D341Med (cell line): ENCODE measurements around the gene FOXRED2.
"Not testable (repeated sequence)": the region's sequence is repeated elsewhere in the genome, so short reads cannot be mapped to it uniquely, and the experiment has no call there.

Experiments
- DNase-seq: peaks from one replicate; pipeline ENCODE4 v3.0.0; 2012; ENCODE audit warnings: low spot score

The FOXRED2 gene

DNA sequence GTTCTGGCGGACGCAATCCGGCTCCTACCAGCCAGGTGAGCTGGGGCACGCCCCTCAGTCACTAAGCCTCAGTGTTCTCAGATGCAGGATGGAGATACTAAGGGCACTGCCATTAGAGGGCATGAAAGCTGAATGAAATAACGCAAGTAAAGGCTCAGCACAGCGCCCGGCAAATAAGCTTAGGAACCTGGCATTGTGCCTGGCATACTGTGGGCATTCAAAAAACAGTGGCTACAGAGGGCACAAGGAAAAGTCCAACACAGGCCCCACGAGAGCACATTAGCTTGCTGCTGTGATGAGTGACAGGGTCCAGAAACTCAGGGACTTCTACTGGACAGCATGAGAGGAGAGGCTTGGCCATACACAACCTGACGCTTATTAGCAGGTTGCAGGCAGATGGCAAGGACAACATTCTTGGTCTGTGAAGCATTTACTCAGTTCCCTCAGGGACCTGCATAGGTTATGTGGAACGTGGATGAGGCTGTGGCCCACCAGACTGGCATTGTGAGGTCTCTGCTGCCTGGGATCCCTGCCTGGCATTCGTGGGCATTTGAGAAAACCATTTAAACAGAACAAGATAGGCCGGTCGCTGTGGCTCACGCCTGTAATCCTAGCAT, 37.6 kb downstream of the FOXRED2 start:
- DNase-seq: no peak

DNA sequence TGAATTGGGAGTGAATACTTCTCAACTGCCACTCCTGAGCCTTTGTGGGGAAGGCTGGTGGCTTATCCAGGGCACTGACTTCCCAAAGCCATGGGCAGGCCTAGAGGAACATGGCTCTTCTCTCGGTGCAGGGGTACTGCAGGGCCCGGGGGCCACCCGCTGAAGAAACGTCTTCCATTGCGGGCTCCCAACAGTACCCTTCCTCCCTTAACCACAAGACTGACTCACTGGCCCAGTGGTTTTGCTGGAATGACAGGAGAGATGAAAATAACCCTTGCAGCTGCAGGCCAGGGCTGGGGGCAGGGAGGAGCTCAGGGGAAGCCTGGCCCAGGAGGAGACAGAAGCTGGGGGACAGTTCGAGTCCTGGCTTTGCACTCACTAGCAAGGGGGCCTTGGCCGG, 38.9 kb downstream of the FOXRED2 start:
- no peak for DNase-seq

DNA sequence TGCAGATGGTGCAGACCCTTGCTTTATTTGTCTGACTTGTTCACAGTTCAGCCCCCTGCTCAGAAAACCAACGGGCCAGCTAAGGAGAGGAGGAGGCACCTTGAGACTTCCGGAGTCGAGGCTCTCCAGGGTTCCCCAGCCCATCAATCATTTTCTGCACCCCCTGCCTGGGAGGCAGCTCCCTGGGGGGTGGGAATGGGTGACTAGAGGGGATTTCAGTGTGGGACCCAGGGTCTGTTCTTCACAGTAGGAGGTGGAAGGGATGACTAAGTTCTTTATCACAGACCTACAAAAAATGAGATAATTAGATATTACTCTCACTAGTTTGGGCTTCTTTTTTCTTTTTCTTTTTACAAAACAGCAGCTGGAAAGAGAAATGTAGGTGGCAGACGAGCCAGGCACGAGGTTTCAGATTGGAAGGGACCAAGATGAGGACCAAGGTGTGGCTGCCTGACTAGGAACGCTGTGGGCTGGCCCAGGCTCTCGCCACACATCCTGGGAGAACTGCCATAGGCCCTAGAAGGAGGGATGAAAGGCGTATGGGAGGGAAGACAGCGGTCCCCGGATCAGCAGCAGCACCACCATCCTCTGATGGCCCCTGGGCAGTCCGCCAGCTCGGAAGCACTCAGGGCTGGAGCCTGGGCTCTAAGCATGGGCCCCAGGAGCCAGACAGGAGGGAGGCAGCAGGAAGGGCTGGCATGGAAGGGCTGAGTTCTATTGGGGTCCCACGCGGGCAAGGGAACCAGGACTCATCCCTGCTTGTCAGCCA, 39.6 kb downstream of the FOXRED2 start:
- DNase-seq: no peak

DNA sequence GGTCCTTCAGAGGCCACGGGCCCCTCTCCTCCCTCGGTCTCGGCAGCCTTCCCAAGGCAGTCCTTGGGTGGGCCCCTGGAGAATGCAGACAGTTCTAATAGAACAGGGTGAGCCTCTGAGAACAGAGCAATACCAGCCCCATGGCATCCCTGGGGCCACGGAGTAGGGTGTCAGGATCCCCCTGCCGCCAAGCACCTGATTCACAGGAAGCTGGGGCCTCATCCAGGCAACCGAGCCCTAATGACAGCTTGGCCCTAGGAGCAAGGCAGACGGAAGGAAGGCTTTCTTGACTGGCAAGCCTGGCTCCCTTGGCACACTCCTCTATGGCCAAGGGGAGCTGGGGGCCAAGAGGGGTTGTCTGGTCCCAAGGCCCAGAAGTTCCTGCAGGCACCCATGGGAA, 40.6 kb downstream of the FOXRED2 start:
- no peak for DNase-seq

DNA sequence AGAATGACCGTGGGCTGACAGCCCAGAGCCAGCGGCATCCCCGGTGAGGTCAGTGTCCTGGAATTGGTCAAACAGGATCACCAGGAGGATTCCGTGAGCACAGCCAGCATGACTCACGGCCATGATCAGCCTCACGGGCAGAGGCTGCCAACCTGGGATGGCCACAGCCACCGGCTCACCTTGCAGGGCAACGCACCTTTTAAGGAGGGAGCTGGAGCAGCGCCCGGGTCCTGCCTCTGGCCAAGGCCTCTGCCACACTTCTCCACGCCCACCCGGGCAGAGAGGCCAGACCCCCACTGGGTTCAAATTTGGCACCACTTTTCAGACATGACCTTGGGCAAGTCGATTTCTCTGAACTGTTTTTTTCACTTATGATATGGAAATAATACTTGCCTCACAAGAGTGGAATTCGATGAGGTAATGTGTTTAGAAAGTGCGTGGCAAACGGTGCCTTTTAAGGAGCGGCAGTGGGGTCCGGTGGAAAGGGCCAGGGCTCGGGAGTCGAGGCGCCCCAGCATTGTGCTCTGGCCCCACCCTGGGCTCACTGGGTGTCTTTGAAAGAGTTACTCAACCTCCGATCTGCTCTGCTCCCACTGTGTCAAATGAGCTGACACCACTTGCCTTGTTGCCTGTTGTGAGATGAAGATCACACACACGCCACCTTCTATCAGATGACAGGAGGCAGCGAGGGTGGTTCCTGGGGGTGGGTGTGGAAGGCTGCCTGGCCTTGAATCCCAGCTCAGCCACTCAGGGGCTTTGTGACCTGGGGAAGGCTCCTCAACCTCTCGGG, 41.4 kb downstream of the FOXRED2 start:
- DNase-seq: no peak

DNA sequence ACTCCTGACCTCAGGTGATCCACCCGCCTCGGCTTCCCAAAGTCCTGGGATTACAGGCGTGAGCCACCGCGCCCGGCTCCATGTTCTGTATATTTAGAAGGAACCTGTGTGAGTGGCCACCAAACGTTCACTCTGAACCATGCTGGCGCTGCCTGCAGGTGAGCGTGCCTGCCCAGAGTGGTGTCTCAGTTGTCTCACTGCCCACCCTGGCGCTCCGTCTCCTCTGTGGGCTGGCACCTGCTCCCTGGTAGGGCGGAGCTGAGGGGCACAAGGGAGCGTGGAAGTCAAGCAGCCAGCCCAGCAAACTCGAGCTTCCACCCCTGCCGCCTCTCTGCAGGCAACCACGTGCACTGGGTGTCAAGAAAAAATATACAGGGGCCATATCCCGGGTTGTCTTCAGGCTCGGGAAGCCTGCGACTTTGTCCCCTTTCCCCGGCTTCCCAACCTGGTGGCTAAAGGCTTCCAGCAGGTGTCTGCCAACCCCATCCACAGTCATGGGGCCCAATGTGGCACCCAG, 42.1 kb downstream of the FOXRED2 start:
- no peak for DNase-seq

DNA sequence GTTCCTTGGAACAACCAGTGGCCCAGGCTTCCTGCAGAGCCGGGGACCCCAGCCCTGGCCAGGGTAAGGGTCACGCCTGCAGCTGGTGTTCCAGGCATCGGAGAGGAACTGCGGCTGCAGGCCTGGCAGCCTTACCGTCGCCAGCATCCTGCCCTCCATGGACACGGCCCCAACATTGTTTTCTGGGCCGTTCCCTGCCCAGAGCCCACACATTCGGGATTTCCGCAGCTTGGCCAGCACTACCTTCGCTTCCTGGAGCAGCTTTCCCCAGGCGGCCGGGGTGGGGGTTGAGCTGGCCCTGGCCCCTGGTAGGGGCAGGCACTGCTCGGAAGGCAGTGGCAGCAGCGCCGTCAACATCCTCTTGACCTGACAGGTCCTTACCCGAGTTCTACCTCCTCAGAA, 43.1 kb downstream of the FOXRED2 start:
- no peak for DNase-seq

DNA sequence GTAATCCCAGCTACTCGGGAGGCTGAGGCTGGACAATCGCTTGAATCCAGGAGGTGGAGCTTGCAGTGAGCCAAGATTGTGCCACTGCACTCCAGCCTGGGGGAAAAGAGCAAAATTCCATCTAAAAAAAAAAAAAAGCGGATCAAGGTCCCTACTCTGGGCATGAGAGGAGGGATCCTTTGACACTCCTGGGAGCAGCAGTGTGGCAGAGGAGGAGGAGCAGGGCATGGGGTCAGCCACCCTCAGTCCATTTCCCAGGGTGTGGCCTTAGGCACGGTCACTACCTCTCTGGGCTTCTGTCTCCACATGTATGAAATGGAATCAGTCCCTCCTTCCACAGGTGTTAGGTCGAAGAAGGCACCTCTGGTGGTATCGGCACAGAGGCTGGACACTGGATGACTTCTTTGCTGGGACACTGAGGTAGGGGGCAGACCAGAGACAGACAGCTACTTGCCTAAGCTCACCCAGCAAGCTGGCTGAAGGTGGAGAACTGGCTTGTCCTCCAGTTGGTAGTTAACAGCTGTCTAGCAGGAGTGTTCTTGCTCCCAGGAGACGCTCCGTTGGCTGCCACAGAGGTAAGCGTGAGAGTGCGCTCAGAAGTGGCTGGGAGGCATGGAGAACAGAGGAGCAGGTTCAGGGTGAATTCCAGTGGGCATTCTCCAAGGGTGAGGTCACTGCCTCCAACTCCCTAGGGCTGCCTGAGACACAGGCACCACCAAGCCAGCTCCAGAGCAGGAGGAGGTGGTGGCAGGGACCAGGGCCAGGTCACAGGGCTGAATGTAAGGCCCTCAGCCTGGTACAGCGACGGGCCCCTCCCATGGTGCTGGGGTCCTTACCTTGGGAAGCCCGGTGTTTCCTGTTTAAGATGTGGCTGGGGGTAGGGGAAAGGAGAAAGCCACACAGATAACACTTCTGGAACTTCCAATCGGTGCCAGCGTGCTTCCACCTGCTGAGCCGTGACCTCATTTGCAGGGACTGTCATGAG, 44.9 kb downstream of the FOXRED2 start:
- DNase-seq: peak; percentile 54

DNA sequence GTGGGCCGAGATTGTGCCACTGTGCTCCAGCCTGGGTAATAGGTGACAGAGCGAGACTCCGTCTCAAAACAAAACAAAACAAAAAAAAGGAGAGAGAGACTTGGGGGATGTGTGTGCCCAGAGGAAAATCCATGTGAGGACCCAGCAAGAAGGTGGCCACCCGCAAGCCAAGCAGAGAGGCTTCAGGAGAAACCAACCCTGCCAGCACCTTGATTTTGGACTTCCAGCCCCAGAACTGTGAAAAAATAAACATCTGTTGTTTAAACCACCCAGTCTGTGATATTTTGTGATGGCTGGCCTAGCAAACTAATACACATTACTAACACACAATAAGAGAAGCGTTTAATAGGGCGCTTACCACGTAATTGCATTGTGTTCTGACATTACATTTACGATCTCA, 46.6 kb downstream of the FOXRED2 start:
- no peak for DNase-seq

DNA sequence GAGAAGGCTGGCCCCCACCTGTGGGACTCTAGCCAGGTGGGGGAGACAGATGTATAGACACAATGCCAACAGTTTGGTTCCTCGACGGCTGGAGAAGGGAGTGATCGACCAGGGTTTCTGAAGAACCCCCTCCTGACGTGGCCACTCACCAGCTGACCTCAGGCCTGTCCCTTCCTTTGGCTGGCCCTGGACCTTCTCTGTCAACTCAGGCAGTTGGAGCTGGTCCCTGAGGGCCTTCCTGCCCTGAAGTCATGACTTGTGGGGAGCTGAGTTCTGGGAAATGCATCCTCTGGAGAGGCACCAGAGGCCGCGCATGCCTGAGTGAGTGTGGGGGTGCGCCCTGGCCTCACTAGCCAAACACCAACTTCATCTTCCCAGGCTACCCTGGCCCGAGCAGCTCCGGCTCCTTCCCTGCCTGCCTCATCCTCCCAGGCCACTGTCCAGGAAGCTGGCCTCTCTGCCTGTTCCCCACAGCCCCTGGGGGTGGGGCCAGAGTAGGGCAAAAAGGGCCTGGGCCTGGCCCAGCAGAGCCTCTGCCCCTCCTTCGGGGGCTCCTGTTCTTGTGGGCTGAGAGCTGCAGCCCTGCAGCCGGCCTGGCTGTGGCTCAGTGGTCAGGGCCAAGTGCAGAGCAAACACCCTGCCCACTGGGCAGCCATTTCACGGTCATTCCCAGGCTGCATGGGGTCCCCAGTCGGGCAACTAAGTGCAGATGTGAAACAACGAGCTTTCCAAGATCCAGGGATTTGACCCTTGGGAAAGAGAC, 49.0 kb downstream of the FOXRED2 start:
- DNase-seq: peak; percentile 14

DNA sequence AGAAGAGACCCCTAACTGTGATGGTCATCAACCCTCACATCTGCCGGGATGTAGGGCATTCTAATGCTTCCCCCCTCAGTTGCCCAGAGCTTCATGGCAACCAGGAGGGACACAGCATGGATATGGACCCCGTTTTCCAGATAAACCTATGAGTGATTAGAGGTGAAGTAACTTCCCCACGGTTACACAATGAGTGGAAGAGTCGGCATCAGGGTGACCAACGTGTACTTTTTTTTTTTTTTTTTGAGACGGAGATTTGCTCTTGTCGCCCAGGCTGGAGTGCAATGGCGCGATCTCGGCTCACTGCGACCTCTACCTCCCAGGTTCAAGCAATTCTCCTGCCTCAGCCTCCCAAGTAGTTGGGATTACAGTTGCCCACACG, 50.4 kb downstream of the FOXRED2 start:
- no peak for DNase-seq

DNA sequence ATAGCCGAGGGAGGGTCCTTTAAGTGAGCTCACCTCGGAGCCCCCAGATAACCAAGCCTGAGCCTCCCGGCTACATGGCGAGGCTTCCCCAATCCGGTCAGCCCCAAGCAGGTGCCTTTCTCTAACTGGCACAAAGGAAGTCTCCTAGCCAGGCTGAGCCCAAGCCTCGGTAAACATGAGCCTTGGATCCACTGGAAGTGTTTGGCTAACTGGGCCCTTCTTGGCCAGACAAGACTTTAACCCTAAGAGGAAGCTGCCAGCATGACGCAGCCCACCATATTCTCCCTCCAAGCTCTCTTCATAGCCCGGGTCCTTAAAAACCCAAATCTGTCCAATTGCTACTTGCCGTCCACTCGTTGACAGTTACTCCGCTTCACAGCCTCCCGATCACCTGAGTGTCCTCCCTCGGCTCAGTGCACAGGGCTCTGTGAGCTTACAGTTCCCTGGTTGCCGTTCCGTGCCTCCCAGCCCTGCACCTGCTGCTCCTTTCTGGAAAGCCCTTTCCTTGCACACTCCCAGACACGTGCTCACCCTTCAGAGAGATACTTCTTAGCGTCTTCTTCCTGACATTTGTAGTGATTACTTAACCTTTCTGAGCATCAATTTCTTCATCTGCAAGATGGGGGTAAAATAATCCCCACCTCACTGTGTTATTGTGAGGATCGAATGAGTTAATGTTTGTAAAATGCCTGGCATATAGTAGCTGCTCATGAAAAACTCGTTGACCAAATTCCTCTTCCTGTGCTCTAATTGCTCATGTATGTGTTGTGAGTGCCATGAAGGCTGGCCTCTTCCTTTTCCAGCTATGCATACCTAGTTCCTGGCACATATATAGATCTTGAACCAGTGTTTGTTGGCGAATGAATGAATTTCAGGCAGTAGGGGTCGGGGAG, 51.0 kb downstream of the FOXRED2 start:
- peak; percentile 17 for DNase-seq

DNA sequence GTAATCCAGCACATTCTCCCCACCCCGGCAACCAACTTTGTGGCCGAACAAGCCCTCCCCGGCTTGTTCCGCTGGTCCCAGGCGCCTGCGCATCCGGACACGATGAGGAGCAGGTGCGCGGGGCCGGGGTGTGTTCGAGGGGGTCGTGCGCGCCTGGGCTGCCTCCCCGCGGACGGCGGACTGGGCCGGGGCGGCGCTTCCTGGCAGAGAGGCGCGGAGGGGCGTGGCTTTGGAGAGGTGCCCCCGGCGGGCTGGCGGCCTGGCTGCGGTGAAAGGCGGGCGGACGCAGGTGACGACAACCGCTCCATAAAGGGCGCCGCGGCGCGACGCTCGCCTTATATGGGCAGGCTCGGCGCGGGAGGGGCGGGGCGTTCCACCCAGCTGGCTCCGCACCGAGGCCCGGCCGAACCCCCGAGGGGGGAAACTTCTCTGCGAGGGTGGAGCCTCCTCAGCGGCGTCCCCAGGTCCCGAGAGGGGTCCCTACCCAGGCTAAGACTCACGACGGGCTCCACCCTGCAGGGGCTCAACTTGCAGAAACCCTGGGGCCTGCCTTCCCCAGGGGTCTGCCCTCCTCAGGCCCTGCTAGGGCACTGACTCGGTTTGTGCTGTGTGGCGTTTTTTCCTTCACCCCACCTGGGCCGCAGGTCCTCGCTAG, 51.8 kb downstream of the FOXRED2 start:
- peak; percentile 94 for DNase-seq

DNA sequence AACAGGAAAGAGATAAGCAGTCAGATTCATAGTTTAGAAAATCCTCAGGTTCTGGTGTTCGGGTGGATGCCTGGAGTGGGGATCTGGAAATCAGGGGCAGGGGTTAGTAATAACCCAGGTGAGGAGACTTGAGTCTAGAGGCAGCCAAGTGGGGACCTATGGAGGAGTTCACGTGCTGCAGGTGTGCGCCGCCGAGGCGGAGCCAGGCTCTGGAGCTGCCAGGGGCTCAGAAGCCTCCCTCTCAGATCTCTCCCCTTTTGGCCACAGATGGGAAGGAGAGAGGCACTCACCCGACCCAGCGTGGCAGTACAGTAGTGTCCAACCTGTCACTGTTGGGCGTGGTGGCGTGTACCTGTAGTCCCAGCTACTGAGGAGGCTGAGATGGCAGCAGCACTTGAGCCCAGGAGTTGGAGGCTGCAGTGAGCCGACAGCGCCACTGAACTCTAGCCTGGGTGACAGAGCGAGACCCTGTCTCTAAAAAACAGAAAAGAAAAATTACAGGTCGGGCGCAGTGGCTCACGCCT, 52.9 kb downstream of the FOXRED2 start:
- peak; percentile 31 for DNase-seq

DNA sequence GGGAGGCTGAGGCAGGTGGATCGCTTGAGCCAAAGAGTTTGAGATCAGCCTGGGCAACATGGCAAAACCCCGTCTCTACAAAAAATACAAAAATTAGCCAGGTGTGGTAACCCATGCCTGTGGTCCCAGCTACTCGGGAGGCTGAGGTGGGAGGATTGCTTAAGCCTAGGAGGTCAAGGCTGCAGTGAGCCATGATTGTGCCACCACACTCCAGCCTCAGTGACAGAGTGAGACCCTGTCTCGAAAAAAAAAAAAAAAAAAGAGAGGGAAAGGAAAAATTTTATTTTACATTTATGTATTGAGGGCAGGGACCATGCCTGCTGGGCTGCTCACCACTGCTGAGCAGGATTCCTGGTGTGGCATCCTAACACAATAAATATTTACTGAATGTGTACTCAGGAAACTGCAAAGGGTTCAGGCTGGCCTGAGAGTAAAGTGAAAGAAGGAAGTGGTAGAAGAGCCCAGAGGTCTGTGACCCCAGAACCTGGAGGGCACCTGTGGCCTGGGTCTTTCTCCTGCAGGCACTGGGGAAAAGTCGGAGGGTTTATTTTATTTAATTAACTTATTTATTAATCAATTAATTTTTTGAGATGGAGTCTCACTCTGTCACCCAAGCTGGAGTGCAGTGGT, 53.7 kb downstream of the FOXRED2 start:
- not testable (repeated sequence) for DNase-seq

DNA sequence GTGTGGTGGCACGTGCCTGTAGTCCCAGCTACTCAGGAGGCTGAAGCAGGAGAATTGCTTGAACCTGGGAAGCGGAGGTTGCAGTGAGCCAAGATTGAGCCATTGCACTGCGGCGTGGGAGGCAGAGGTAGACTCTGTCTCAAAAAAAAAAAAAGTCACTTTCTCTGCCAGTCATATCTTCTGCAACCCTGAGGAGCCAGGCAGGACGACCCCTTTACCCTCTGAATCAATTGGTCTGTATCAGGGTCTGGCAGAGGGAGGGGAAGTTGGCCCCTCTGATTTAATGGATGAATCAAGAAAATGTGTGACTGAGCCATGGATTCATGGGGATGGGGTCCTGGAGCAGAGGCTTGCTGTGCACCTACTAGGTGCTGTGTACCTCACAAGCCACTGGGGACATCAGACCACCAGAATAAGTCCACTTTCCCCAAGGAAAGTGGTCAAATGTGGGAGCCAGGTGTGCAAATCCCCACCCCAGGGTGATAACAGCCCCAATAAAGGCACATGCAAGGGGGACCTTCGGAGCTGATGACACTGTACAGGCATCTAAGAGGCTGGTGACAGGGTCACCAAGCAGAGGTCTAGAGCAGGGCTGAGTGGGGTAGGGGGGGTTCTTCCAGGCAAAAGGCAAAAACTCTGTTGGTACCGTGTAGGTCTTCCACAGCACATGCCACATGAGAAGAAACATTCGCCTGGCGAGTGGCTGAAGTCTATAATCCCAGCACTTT, 54.4 kb downstream of the FOXRED2 start:
- no peak for DNase-seq

DNA sequence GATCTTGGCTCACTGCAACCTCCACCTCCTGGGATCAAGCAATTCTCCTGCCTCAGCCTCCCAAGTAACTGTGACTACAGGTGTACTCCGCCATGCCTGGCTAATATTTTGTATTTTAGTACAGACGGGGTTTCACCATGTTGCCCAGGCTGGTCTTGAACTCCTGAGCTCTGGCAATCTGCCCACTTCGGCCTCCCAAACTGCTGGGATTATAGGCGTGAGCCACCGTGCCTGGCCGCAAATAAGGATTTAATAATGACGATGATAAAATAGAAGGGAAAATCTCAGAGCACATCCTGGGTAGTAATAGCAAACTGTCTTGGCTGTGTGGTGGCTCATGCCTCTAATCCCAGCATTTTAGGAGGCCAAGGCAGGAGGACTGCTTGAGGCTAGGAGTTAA, 55.9 kb downstream of the FOXRED2 start:
- not testable (repeated sequence) for DNase-seq
